Parathyroid adenoma (tissue), 2 donors: ENCODE results near the gene RSPRY1.

ENCODE experiments used
- H2AFZ ChIP-seq: fragments of 300-600 bp; sonication (generic); one replicate; pipeline ENCODE4 v1.7.0; 2017; ENCODE audit warnings: antibody characterized with exemption, mild to moderate bottlenecking
- H3K27ac ChIP-seq: fragments of 300-600 bp; sonication (generic); one replicate; pipeline ENCODE4 v1.7.0; 2017
- H3K27me3 ChIP-seq: fragments of 300-600 bp; sonication (generic); one replicate; pipeline ENCODE4 v1.7.0; 2017; ENCODE audit warnings: low read length; ENCODE audit not compliant: control insufficient read depth, insufficient read depth
- H3K36me3 ChIP-seq: fragments of 300-600 bp; sonication (generic); one replicate; pipeline ENCODE4 v1.7.0; 2017; ENCODE audit warnings: low read length; ENCODE audit not compliant: control insufficient read depth, insufficient read depth
- H3K4me1 ChIP-seq: fragments of 300-600 bp; sonication (generic); one replicate; pipeline ENCODE4 v1.7.0; 2017; ENCODE audit warnings: control low read depth
- H3K4me2 ChIP-seq: fragments of 300-600 bp; sonication (generic); one replicate; pipeline ENCODE4 v1.7.0; 2017; ENCODE audit warnings: low read length
- H3K4me3 ChIP-seq: fragments of 300-600 bp; sonication (generic); one replicate; pipeline ENCODE4 v1.7.0; 2017; ENCODE audit warnings: low read depth, low read length
- H3K79me2 ChIP-seq: fragments of 300-600 bp; sonication (generic); one replicate; pipeline ENCODE4 v1.7.0; 2017; ENCODE audit warnings: control low read depth
- H3K9ac ChIP-seq: fragments of 300-600 bp; sonication (generic); one replicate; pipeline ENCODE4 v1.7.0; 2017; ENCODE audit warnings: mild to moderate bottlenecking
- H3K9me3 ChIP-seq: fragments of 300-600 bp; sonication (generic); one replicate; pipeline ENCODE4 v1.7.0; 2017; ENCODE audit warnings: low read length; ENCODE audit not compliant: control insufficient read depth
- CTCF ChIP-seq: fragments of 300-600 bp; sonication (generic); IDR thresholded peaks from one replicate; pipeline ENCODE4 v1.7.0; 2017; ENCODE audit warnings: antibody characterized with exemption, mild to moderate bottlenecking
- donor health status: primary hyperparathyroidism.

The RSPRY1 gene

GRCh38 chr16:57202095-57202886 lies 16.2 kb downstream of the RSPRY1 start:
- Histone ChIP-seq H3K27me3 (no peaks in the 10 kb centered on the region), H3K4me3 (no peak overlapping the region), H3K36me3 (no peaks in the 10 kb centered on the region), H3K9ac (no peak overlapping the region), H3K9me3 (no peaks in the 10 kb centered on the region), H3K4me2 (no peak overlapping the region), H2AFZ (no peak overlapping the region), H3K27ac (no peak overlapping the region), H3K4me1 (no peaks in the 10 kb centered on the region), H3K79me2 (peaks cover 13% of the 10 kb centered on the region)
- no peak for TF ChIP-seq CTCF

GRCh38 chr16:57203451-57203850 lies 17.3 kb downstream of the RSPRY1 start:
- H3K79me2 ChIP-seq, result peaks cover 6% of the 10 kb centered on the region
- no peak overlapping the region for H3K9ac ChIP-seq
- H3K4me2 ChIP-seq, result no peak overlapping the region
- H3K27me3 ChIP-seq, result no peaks in the 10 kb centered on the region
- no peaks in the 10 kb centered on the region for H3K4me1 ChIP-seq
- H2AFZ ChIP-seq, result no peak overlapping the region
- no peak overlapping the region for H3K27ac ChIP-seq
- no peak overlapping the region for H3K4me3 ChIP-seq
- TF ChIP-seq CTCF, result no peak
- H3K9me3 ChIP-seq, result no peaks in the 10 kb centered on the region
- H3K36me3 ChIP-seq, result no peaks in the 10 kb centered on the region

- H3K4me3 ChIP-seq, result no peak overlapping the region
- no peak overlapping the region for H3K9ac ChIP-seq
- no peaks in the 10 kb centered on the region for H3K36me3 ChIP-seq
- H2AFZ ChIP-seq, result no peak overlapping the region
- TF ChIP-seq CTCF, result no peak
- no peaks in the 10 kb centered on the region for H3K4me1 ChIP-seq
- H3K4me2 ChIP-seq, result no peak overlapping the region
- no peaks in the 10 kb centered on the region for H3K79me2 ChIP-seq
- no peaks in the 10 kb centered on the region for H3K27me3 ChIP-seq
- H3K9me3 ChIP-seq, result no peaks in the 10 kb centered on the region
- H3K27ac ChIP-seq, result no peak overlapping the region
Measured at GRCh38 chr16:57204675-57205074, 18.5 kb downstream of the RSPRY1 start.

- Histone ChIP-seq H3K27me3 (no peaks in the 10 kb centered on the region), H3K4me1 (no peaks in the 10 kb centered on the region), H2AFZ (no peak overlapping the region), H3K4me3 (no peak overlapping the region), H3K27ac (no peak overlapping the region), H3K79me2 (peaks cover 4% of the 10 kb centered on the region), H3K4me2 (no peak overlapping the region), H3K36me3 (no peaks in the 10 kb centered on the region), H3K9ac (no peak overlapping the region), H3K9me3 (no peaks in the 10 kb centered on the region)
- TF ChIP-seq CTCF, result no peak
Measured at GRCh38 chr16:57208926-57209325, 22.8 kb downstream of the RSPRY1 start.

GRCh38 chr16:57209780-57210179 lies 23.7 kb downstream of the RSPRY1 start:
- no peak overlapping the region for H2AFZ ChIP-seq
- H3K79me2 ChIP-seq, result peaks cover 4% of the 10 kb centered on the region
- H3K27me3 ChIP-seq, result no peaks in the 10 kb centered on the region
- no peak for TF ChIP-seq CTCF
- H3K9ac ChIP-seq, result no peak overlapping the region
- no peak overlapping the region for H3K4me3 ChIP-seq
- H3K4me1 ChIP-seq, result no peaks in the 10 kb centered on the region
- H3K36me3 ChIP-seq, result no peaks in the 10 kb centered on the region
- no peak overlapping the region for H3K4me2 ChIP-seq
- no peaks in the 10 kb centered on the region for H3K9me3 ChIP-seq
- H3K27ac ChIP-seq, result no peak overlapping the region
